Stimulated activated naive CD4-positive, alpha-beta T cell treated with Interleukin-2 at 50 U/mL for 16 hours (primary cell): ENCODE measurements around the gene CNTNAP2.
"Not testable (repeated sequence)": the region's sequence is repeated elsewhere in the genome, so short reads cannot be mapped to it uniquely, and the experiment has no call there.

Experiments used
- DNase-seq: peaks from one replicate; lab custom pipeline; 2025; lab: John Stamatoyannopoulos, UW

The CNTNAP2 gene

DNA sequence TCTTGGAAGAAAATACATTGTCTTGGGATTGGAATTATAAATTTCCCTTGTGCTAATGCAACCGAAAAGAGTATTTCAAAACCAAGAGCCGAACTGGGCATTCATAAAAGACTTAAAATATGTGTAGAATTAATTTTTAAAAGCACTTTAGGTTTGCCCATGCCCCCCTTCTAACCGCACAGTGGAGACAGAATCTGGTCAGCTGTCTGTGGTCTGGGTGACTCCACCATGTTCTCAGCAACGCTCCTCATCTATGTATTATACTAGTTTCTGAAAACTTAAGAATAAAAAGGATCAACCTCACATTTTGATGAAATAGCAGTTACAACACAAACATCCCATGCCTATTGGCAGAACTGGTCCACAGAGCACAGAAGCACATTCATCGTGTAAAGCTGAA, 2281.4 kb downstream of the CNTNAP2 start:
- no peak for DNase-seq

DNA sequence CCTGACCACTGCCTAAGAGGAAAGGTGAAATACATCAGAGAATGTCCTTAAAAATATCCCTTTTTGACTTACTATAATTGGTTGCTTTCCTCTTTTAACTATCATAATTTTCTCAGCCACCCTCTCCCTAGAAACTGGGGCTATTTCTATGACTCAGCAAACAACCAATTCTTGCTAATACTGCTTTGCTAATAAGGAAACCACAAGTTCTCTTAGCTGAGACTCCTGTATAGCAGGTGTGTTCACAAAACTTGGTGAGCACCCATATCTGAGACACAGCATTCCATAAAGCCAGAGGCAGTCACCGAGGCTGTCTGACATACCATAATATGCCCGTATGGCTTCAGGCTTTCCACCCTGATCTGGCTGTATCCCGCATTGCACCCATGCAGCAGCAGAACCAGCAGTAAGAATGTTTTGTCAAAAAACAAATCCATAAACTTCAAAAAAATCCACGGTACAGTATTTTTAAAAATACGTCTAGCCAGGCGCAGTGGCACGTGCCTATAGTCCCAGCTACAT, 2282.3 kb downstream of the CNTNAP2 start:
- DNase-seq, result no peak

DNA sequence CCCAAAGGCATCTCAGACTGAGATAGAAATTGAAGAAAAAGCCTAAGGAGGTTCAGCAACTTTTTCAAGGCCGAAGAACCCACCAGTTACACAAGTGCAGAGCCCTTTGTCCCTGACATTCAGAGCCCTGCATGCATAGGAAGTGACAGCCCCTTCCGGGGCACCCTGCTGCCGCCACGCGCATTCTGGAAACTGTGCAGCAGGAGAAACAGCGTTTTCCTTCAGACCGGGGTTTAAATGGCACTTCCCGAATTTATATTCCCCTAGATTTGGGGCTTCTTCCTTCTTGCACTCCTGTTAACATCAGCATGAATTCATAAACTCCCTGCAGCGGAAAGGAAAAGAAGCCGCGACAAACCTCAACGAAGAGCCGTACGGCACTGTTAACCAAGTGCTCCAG, 2283.5 kb downstream of the CNTNAP2 start:
- DNase-seq, result no peak

DNA sequence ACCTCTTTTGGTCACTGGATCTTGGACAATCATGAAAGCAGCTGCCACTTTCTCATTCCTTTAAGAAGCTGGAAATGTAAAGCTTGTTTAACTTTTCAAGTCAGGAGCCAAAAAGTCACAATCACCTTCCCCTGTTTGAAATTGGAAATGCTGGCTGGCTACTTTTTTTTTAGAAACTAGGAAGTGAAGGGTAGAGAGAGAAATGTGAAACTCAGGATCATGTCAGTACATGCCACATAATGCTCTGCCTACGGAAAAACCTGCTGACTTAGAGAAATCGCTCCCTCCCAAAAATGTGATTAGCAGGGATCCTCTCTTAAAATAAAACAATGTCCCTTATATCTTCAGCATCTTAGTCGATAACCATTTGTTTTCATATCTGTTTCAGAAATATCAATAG, 2285.6 kb downstream of the CNTNAP2 start:
- no peak for DNase-seq

DNA sequence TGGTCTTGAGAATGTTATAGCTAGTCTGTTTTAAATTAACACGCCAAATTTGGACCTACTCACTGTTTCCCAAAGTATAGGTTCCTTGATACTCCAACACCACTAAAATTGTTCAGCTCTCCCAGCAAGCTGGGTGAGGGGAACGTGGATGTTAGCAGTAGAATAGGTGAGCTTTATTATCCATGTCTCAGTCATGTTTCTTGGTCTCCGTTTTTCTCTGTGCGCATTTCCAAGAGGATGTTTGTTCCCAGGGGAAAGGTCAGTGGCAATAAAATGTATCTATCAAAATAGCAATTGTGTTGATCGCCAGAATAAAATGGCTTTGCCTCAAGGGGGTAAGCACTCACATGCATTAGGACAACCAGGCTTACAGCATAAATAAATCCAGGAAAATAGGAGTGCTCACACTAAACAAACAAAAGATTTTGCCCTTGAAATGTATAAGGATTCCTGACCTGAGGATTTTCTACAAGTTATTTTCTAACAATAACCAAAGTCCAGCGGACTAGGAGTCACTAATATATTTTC, 2286.9 kb downstream of the CNTNAP2 start:
- DNase-seq, result no peak

DNA sequence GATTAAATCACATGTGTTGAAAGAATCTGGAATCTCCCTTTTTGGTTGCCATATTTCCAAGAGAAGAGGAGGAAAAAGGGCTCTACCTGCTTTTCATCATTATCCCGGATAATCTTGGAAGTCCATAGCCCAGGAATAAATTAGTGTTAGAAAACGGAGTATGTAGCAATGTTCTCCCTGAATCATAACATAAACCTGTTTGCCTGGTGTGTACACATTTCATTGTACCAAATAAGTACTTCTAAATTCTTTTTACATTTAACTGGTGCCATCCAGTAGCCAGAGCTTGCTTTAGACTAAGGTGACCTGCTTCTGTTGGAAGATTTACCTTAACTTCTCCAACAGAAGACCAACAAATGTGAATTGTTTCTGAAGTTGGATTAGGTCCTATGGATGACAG, 2291.7 kb downstream of the CNTNAP2 start:
- DNase-seq, result no peak

DNA sequence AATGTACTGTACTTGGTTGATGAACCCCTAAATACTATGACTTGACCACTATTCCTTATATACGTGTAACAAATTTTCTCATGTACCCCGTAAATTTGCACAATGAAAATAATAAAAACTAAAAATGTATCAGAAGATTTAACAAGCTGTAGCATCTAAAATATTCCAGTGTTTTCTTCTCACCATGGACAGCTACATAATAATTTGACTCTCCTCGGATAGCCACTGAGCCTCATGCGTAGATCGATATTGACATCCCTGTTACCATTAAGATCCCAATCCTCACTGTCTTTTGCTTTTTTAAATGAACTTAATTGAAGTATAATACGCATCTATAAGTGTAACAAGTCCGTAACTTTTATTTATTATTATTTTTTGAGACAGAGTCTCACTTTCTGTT, 2294.3 kb downstream of the CNTNAP2 start:
- DNase-seq, result no peak

DNA sequence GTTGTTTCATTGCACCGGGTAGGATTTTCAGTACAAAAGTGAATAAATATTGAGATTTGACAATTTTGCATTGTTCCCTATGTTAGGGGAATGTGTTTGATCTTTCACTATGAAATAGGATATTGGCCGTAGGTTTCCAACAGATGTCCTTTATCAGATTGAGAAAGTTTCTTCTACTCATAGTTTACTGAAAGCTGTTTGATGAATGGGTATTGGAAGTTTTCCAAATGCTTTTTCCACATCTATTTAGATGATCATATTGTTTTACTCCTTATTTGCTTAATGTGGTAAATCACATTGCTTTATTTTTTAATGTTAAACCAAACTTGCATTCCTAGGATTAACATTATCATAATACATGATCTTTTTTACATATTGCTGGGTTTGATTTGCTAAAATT, 2296.1 kb downstream of the CNTNAP2 start:
- DNase-seq, result no peak

DNA sequence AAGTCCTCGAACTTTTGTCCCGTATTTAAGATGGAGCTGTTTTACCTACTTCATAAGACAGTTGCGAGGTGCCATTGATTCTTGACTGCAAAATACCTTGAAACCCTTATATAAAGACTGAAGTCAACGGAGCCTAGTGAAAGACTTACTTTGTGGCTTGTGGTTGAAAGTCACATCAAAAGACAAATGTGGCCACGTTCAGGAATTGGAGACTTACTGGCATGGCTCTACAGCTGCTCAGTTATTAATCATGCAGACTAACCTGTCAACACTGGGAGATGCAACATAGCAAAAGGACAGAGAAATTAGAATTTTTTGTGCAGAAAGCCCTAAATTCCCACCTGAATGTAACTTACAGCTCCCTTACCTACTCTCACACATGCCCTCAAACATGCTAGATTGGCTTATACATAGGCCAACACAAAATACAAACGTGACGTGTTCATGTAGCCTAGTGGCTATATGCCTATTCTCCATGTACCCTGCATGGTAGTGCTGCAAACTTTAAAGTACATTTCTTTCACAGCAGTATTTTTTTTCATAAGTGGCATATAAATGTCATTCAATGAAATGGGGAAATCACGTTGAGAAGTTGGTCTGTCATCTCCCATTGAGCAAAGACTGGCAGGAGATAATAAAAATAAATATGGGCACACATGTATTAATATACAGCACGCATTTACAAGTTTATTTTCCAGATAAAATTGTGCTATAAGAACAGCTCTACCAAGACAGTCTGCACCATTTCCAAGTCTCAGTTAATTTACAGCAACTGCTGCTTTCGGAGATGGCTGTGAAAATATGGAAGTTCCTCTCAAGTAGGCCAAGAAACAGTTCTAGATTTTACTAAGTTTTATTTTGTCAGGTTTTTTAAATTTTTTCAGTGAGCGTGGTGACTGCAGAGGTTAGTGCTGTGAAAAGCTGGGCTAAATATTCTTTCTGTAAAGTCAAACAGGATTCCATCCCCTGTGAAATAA, 2303.5 kb downstream of the CNTNAP2 start:
- DNase-seq, result no peak

DNA sequence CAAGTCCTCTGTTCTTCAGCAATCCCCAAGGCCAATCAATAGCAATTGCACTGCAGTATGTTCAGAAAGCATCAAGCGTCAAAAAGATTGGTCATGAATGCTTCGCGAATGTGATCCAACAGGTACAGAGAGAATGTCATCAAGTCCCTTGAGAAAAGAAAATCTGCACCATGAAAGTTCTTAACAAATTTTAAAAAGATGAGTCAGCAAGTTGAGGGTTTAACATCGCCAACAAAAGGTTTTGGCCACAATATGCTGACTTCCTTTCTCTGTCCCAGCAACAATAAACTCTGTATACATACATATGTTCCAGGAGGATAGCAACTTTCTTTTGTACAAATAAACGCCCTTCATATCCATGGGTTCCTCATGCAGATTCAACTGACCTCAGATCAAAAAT, 2305.4 kb downstream of the CNTNAP2 start:
- DNase-seq, result no peak

DNA sequence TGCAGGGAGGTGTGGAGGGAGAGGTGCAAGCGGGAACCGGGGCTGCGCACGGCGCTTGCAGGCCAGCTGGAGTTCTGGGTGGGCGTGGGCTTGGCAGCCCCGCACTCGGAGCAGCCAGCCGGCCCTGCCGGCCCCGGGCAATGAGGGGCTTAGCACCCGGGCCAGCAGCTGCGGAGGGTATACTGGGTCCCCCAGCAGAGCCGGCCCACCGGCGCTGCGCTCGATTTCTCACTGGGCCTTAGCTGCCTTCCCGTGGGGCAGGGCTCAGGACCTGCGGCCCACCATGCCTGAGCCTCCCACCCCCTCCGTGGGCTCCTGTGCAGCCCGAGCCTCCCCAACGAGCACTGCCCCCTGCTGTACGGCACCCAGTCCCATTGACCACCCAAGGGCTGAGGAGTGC, 2309.8 kb downstream of the CNTNAP2 start:
- not testable (repeated sequence) for DNase-seq

DNA sequence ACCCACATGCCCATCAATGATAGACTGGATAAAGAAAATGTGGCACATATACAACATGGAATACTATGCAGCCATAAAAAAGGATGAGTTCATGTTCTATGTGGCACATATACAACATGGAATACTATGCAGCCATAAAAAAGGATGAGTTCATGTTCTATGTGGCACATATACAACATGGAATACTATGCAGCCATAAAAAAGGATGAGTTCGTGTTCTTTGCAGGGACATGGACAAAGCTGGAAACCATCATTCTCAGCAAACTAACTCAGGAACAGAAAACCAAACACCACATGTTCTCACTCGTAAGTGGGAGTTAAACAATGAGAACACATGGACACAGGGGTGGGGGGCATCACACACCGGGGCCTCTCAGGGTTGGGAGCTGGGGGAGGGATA, 2314.1 kb downstream of the CNTNAP2 start:
- not testable (repeated sequence) for DNase-seq

DNA sequence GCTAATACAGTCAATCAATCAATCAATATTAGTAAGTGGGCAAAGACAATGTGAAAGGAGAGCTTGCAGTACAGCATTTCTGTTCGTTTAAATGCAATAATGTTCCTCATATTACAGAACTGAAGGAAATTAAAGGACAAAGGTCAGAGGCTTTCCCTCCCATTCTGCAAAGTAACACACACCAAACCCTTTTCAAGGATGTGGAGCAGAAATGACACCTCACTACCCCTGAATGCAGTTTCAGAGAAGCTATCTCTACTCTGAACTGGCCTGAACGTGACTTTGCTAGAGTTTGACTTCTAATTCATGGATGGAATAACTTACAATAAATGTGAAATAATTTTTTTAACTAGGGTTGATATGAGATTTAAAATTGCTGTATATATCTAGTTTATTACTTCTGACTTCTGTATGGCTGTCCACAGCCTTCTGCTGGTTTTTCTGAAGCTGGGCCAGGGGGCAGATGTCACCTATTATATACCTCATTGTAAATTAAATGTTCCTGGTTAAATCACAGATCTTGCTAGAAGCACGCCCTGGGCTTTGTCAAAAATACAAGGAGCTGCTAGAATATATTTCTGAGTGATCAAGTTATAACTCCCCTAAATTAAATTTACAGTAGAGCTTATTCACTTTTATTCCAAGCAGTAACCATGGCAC, 2317.1 kb downstream of the CNTNAP2 start:
- no peak for DNase-seq

DNA sequence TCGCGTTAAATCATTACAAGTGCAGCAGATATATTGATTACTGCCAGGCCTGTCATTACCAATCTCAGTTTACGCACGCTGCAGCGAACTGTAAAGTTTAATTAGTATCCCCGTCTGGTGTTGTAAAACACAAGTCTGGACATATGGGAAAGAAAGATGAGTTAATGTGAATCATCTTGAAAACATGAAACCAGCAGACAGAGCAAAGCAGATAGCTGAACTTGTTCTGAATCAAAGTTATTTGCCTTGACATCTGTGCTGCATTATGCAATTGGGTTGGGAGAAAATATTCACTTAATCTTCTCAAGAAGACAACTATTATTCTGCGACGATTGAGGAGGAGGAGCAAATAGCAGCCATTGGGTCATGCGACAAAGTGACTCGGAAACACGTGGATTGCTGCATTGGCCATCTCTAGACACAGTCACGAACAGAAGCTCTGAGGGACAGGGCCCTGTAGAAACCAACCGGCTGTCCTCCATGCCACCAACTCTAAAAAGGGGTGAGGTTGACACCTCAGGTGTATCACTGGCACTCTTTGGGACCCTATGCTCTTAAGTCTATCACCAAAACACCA, 2317.7 kb downstream of the CNTNAP2 start:
- no peak for DNase-seq

DNA sequence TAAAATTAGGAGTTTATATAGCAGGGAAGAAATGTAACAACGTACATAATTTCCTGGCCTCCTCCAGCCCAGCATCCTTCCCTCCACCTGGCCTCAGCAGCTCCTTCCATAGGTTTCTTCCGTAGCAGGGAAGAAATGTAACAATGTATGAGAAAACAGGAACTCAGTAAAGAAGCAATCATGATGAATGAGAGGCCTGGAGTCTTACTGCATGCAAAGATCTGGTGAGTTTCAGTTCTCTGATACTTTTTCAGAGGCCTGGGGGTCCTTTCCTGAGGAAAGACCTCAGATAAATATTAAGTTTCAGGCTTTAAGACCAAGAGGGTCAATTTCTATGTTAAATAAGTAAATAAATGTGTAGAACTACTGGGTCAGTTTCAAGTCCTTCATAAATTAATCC, 2318.3 kb downstream of the CNTNAP2 start:
- no peak for DNase-seq

DNA sequence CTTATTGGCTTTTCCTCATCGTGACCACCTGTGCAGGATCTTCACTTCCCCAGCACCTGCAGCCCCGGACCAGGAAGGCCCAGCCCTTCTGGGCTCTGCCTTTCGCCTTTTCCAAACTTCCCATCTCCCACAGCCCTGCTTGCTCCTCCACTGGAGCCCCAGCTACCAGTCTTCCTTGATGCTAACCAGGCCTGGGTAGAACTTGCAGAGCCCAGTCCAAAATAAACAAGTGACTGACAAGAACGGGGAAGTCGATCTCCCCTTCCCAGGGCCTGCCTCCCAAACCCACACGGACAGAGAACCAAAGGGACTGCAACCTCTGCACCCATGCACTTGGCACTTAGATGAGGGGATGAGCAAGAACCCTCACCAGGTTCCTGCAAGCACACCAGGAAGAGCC, 2319.1 kb downstream of the CNTNAP2 start:
- no peak for DNase-seq

DNA sequence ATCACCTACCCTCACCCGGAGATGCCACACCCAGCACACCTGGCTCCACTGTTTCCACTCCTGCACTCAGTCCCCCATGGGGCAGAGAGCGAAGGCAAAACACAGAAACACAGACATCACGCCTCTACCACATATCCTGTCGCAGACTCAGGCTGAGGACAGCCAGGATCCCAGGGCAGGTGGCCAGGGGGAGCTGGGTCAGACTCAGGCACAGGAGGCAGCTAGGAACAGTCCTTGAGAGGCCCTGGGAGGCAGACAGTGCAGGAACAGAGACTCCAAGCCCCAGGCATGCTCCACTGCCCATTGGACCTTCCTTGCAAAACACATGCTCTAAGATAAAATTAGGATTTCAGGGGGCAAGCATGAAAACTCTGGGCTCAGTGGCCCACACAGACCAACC, 2319.5 kb downstream of the CNTNAP2 start:
- DNase-seq, result no peak

DNA sequence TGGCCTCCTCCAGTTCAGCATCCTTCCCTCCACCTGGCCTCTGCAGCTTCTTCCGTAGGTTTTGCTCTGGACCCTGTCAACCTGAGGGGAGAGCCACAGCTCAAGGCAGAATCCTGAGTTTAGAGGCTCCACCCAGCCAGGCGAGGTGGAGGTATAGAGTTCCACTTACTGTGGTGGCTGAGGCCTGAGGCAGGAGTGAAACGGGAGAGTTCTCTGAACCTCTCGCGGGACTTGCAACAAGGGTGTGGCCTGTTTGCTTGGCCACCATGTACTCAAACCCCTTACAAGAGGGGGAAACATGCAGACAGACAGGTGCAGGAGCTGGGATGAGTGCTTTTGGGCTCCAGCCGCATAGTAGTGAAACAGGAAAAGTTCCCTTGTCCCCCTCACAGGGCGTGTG, 2320.0 kb downstream of the CNTNAP2 start:
- no peak for DNase-seq

DNA sequence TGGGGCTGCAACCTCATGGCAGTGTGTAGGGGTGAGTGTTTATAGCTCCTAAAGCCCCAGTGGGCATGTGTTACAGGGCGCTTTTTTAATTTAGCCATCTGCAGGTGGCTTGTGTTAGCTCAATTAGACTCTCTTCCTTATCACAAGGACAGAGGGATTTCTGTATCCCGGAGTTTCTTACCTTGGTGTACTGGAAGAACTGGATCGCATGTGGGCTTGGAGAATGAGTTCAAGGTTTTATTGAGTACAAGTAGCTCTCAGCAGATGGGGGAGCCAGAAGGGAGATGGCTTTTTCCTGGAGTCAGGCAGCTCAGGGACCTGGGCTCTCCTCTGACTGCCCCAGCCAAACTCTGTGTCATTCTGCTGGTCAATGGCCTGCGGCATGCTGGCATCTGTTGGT, 2320.4 kb downstream of the CNTNAP2 start:
- DNase-seq, result no peak

DNA sequence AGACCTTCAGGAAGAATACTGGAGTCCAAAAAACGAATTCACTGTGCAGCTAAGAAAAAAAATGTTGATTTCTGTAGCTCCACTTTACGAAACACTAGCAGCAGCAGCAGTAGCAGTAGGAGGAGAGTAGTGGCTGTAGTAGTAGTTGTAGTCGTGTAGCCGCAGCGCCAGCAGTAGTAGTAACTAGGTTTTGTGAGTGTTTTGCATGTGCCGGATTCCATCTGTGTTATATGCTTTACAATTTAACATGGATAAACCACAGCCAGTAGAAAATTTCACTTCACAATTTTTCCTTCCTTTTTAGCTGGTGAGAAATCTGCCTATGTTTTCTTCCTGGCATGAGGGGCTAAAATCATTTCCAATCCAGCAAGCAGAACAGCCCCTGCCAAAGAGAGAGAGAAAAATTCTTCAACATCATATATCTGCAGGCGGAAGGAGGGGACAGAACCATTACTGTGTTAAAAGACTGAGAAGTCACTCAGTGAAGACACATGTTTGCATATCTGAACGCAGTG, 2325.6 kb downstream of the CNTNAP2 start:
- DNase-seq, result no peak

DNA sequence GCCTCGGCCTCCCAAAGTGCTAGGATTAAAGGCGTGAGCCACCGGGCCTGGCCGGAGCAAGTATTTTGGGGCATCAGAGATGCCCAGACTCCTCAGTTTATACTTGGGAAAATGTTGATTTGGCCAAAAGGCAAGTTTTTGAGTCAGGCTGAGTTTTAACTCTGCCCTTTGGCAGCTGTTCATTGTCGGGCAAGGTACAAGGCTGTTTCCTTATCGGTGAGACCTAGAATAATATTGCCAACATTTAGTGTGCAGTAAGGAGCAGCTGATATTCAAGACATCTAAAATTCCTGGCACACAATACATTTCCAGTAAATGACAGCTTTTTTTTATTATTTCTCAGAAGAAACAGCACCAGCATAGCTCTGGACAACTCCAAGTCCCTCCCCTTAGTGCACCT, 2326.3 kb downstream of the CNTNAP2 start:
- DNase-seq, result no peak
